GM10847 (cell line): ENCODE data around the gene KIF1A.

ENCODE experiments used
- POLR2A ChIP-seq: IDR thresholded peaks from 2 replicates; pipeline ENCODE4 v1.6.1; 2011; ENCODE audit not compliant: insufficient read length; ENCODE audit errors: extremely low read depth

The KIF1A gene

GRCh38 chr2:240760121-240760520 lies 59.9 kb downstream of the KIF1A start:
- TF ChIP-seq POLR2A: no peak

- TF ChIP-seq POLR2A: no peak
These were observed 60.6 kb downstream of the KIF1A start for GRCh38 chr2:240759459-240759858.

GRCh38 chr2:240757086-240757614 lies 62.9 kb downstream of the KIF1A start:
- no peak for TF ChIP-seq POLR2A

- TF ChIP-seq POLR2A: no peak
These were observed 67.8 kb downstream of the KIF1A start for GRCh38 chr2:240752209-240752608.

- no peak for TF ChIP-seq POLR2A
These were observed 69.6 kb downstream of the KIF1A start for GRCh38 chr2:240750409-240750808.

GRCh38 chr2:240749516-240749915 lies 70.5 kb downstream of the KIF1A start:
- TF ChIP-seq POLR2A: no peak

GRCh38 chr2:240747256-240747655 lies 72.8 kb downstream of the KIF1A start:
- TF ChIP-seq POLR2A: no peak

- TF ChIP-seq POLR2A: no peak
These were observed 73.3 kb downstream of the KIF1A start for GRCh38 chr2:240746671-240747070.

GRCh38 chr2:240745962-240746361 lies 74.1 kb downstream of the KIF1A start:
- no peak for TF ChIP-seq POLR2A

- no peak for TF ChIP-seq POLR2A
These were observed 74.6 kb downstream of the KIF1A start for GRCh38 chr2:240745456-240745855.

- no peak for TF ChIP-seq POLR2A
These were observed 77.4 kb downstream of the KIF1A start for GRCh38 chr2:240742602-240743095.

- no peak for TF ChIP-seq POLR2A
These were observed 78.9 kb downstream of the KIF1A start for GRCh38 chr2:240741091-240741490.

GRCh38 chr2:240739797-240740196 lies 80.2 kb downstream of the KIF1A start:
- no peak for TF ChIP-seq POLR2A

- no peak for TF ChIP-seq POLR2A
These were observed 82.1 kb downstream of the KIF1A start for GRCh38 chr2:240737958-240738357.

GRCh38 chr2:240737512-240737911 lies 82.5 kb downstream of the KIF1A start:
- no peak for TF ChIP-seq POLR2A

GRCh38 chr2:240736281-240737250 lies 83.5 kb downstream of the KIF1A start:
- no peak for TF ChIP-seq POLR2A
